AG04450 (cell line): ENCODE data around the gene KIAA0825. TPM values are rescaled to one million over a fixed set of nuclear protein-coding genes. Genes with fewer than 3 reads are reported as not detected.

Experiments used
- CTCF ChIA-PET: fragments of 300-600, 350-600 bp; formaldehyde crosslinking; extraction: SDS; loops from one replicate; lab custom pipeline; 2022; ENCODE audit warnings: antibody characterized with exemption, inconsistent platforms; lab: Charles Lee
- POLR2A ChIA-PET: fragments of 350-600 bp; formaldehyde crosslinking; extraction: SDS; loops from one replicate; lab custom pipeline; 2021; ENCODE audit warnings: antibody characterized with exemption, inconsistent platforms; lab: Yijun Ruan, JAX
- DNase-seq: peaks from one replicate; pipeline ENCODE4 v3.0.0-alpha.2; 2011; ENCODE audit warnings: low read depth, low spot score
- H3K27ac ChIP-seq: one replicate; pipeline ENCODE4 v1.5.1; 2012; ENCODE audit warnings: low read depth, low read length, control low read depth
- H3K27me3 ChIP-seq: one replicate; pipeline ENCODE4 v1.6.0; 2012; ENCODE audit warnings: low read length; ENCODE audit not compliant: control insufficient read depth, insufficient read depth
- H3K4me3 ChIP-seq: 2 replicates; pipeline ENCODE4 v1.5.1; 2011; ENCODE audit warnings: mild to moderate bottlenecking, low read depth, low read length, control low read depth
- H3K9me3 ChIP-seq: 2 replicates; pipeline ENCODE4 v1.5.1; 2012; ENCODE audit warnings: low read length; ENCODE audit not compliant: control insufficient read depth, insufficient read depth
- CTCF ChIP-seq: IDR thresholded peaks from 2 replicates; pipeline ENCODE4 v1.5.1; 2011; ENCODE audit warnings: low read depth, low read length, control low read depth, inconsistent platforms
- polyA plus RNA-seq: library from polyadenylated mRNA; depleted of rRNA; stranded (reverse); fragments of >200 nt; gene quantifications from 2 replicates; pipeline ENCODE4 v1.2.3, GENCODE V29; 2011

The KIAA0825 gene
- polyA plus RNA-seq, 1 experiment = 2.1 TPM

- DNase-seq = no peak
- CTCF ChIA-PET = no interaction called here
- H3K9me3 ChIP-seq = no peaks in the 10 kb centered on the region
- H3K27me3 ChIP-seq = no peaks in the 10 kb centered on the region
- H3K4me3 ChIP-seq = no peak overlapping the region
- no peak overlapping the region for H3K27ac ChIP-seq
- no peak for TF ChIP-seq CTCF
- POLR2A ChIA-PET = no interaction called here
Observed at GRCh38 chr5:94239266-94239665, 379.1 kb downstream of the KIAA0825 start.

- no peak for DNase-seq
- POLR2A ChIA-PET = no interaction called here
- H3K9me3 ChIP-seq = no peaks in the 10 kb centered on the region
- H3K4me3 ChIP-seq = no peak overlapping the region
- CTCF ChIA-PET = no interaction called here
- H3K27ac ChIP-seq = no peak overlapping the region
- TF ChIP-seq CTCF = no peak
- H3K27me3 ChIP-seq = no peaks in the 10 kb centered on the region
Observed at GRCh38 chr5:94234987-94235386, 383.4 kb downstream of the KIAA0825 start.

DNA sequence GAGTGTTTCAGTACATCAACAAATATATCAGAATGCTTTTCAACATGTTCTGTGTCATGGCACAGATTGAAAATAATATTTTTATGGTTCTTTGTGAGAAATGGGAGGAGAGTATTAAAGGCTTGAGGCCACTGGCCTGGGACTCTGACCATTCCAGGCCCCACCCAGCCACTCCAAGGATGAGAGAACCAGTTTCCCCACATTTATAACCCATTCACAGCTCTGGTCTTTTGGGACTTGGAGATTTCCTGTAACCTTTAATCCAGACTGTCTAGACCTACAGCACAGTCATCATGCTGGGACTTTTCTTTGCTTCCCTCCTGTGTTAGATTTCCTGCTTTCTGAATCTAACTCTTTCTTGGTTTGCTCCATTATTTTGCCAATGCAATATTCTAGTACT, 389.6 kb downstream of the KIAA0825 start:
- DNase-seq = no peak
- ChIA-PET CTCF (no interaction called here), POLR2A (no interaction called here)
- Histone ChIP-seq H3K9me3 (no peaks in the 10 kb centered on the region), H3K4me3 (no peak overlapping the region), H3K27me3 (no peaks in the 10 kb centered on the region), H3K27ac (no peak overlapping the region)
- TF ChIP-seq CTCF = no peak

- no peak for TF ChIP-seq CTCF
- POLR2A ChIA-PET = no interaction called here
- Histone ChIP-seq H3K27ac (no peak overlapping the region), H3K4me3 (no peak overlapping the region), H3K27me3 (no peaks in the 10 kb centered on the region), H3K9me3 (no peaks in the 10 kb centered on the region)
- CTCF ChIA-PET = no interaction called here
- DNase-seq = no peak
Observed at GRCh38 chr5:94223235-94223634, 395.2 kb downstream of the KIAA0825 start.

GRCh38 chr5:94218374-94218773, 400.0 kb downstream of the KIAA0825 start:
- no peaks in the 10 kb centered on the region for H3K9me3 ChIP-seq
- H3K27me3 ChIP-seq = no peaks in the 10 kb centered on the region
- ChIA-PET CTCF (no interaction called here), POLR2A (no interaction called here)
- peak; percentile 48 for DNase-seq
- no peak overlapping the region for H3K4me3 ChIP-seq
- H3K27ac ChIP-seq = no peak overlapping the region
- TF ChIP-seq CTCF = no peak
